ENCODE results near the gene RPN2. TPM values are rescaled to one million over a fixed set of nuclear protein-coding genes. Genes with fewer than 3 reads are reported as not detected.
A peak's percentile ranks its signal among the peaks of the same experiment; 100 is the strongest.

RPN2 gene
- total RNA-seq, 1 experiment from 2014 or later = 220 TPM

- RAD21 ChIA-PET (ENCODE audit: low non-redundant PET in 1 of 2, low total read pairs in 2 of 2, uncharacterized antibody in 2 of 2, unreplicated experiment in 2 of 2) = no interaction called here
- peaks cover 6 to 7% of the 10 kb centered on the region in 2 experiments; a peak in 3 of 4 replicates for H3K4me1 ChIP-seq (ENCODE audit: control insufficient read depth in 1 of 2, insufficient read depth in 2 of 2, low read length in 2 of 2)
- DNase-seq (ENCODE audit: low read depth, low spot score) (peak; percentile 35), ATAC-seq (peak; percentile 85)
- no peak overlapping the region for H3K9ac ChIP-seq (ENCODE audit: low read length)
- no peaks in the 10 kb centered on the region for H4K20me1 ChIP-seq (ENCODE audit: insufficient read depth)
- no peak overlapping the region for H2AFZ ChIP-seq (ENCODE audit: low read depth, low read length, poor library complexity, severe bottlenecking)
- POLR2A ChIA-PET = no interaction called here
- H3K36me3 ChIP-seq (ENCODE audit: control insufficient read depth in 1 of 2, insufficient read depth in 2 of 2, low read length in 2 of 2) = peaks cover 52 to 58% of the 10 kb centered on the region in 2 experiments
- H3K4me3 ChIP-seq (replicated peaks in 1 of 2; ENCODE audit: low read depth in 1 of 2, low read length in 2 of 2) = no peak overlapping the region
- H3K4me2 ChIP-seq (ENCODE audit: low read length) = peak overlapping the region; percentile 6; the same call in 1 of the 2 replicates
- CTCF ChIA-PET = interaction anchor here (2.4 kb wide), 1 partner anchor 10 kb away, joined by 7 read pairs; no protein-coding TSS in a partner anchor
- H3K79me2 ChIP-seq (ENCODE audit: insufficient read depth, low read length) = peaks cover 74% of the 10 kb centered on the region
- no peaks in the 10 kb centered on the region for H3K9me3 ChIP-seq (ENCODE audit: control insufficient read depth in 1 of 2, insufficient read depth in 1 of 2, low read depth in 1 of 2, low read length in 2 of 2)
- no peaks in the 10 kb centered on the region for H3K9me2 ChIP-seq (ENCODE audit: insufficient read depth)
- intact Hi-C loops (cut with micrococcal nuclease) = loop anchor here (1.0 kb wide), 1 partner anchor 332 kb away; no protein-coding TSS in a partner anchor
- H3K27me3 ChIP-seq (ENCODE audit: insufficient read depth, low read length) = no peaks in the 10 kb centered on the region
- H3K27ac ChIP-seq (ENCODE audit: low read depth, low read length) = no peak overlapping the region; the same call in 1 of the 2 replicates
- BruUV-seq (replicated peaks) = no TSS peak
- TF ChIP-seq SIN3A (IDR thresholded peaks at IDR 0.05; ENCODE audit: low read depth) (no peak), EZH2phosphoT487 (IDR thresholded peaks at IDR 0.05; ENCODE audit: borderline replicate concordance) (no peak), ATF3 (IDR thresholded peaks at IDR 0.05) (no peak), FOSL1 (IDR thresholded peaks at IDR 0.05; ENCODE audit: low read depth) (peak; percentile 59), CTCF (IDR thresholded peaks at IDR 0.05 in 2 of 3, conservative IDR thresholded peaks at IDR 0.05 in 1 of 3; ENCODE audit: borderline replicate concordance in 1 of 3, insufficient read depth in 1 of 3, low read depth in 2 of 3, low read length in 2 of 3) (peak; percentile 49 to 84 (median 78); a peak in 5 of 6 replicates), YY1 (IDR thresholded peaks at IDR 0.05; ENCODE audit: extremely low read depth, insufficient replicate concordance, low read depth, low read length) (no peak), CBX3 (IDR thresholded peaks at IDR 0.05; ENCODE audit: low read depth) (no peak), ZNF274 (IDR thresholded peaks at IDR 0.05; ENCODE audit: low read depth, low read length) (no peak), POLR2AphosphoS5 (IDR thresholded peaks at IDR 0.05; ENCODE audit: low read depth, low read length) (no peak), JUND (IDR thresholded peaks at IDR 0.05) (no peak; the same call in 1 of the 2 replicates), ZBTB33 (IDR thresholded peaks at IDR 0.05; ENCODE audit: extremely low read depth, insufficient replicate concordance, low read length) (no peak), EZH2 (IDR thresholded peaks at IDR 0.05) (no peak), SP1 (IDR thresholded peaks at IDR 0.05; ENCODE audit: low read depth) (no peak), ELF1 (IDR thresholded peaks at IDR 0.05; ENCODE audit: borderline replicate concordance, low read depth) (peak; percentile 21), EGR1 (IDR thresholded peaks at IDR 0.05; ENCODE audit: low read depth) (no peak), RAD21 (IDR thresholded peaks at IDR 0.05; ENCODE audit: low read depth) (peak; percentile 42), TCF7L2 (IDR thresholded peaks at IDR 0.05; ENCODE audit: borderline replicate concordance, extremely low read depth, insufficient read depth, insufficient read length) (no peak), ZFX (IDR thresholded peaks at IDR 0.05) (no peak)
- TF ChIP-seq, protein P1, sequence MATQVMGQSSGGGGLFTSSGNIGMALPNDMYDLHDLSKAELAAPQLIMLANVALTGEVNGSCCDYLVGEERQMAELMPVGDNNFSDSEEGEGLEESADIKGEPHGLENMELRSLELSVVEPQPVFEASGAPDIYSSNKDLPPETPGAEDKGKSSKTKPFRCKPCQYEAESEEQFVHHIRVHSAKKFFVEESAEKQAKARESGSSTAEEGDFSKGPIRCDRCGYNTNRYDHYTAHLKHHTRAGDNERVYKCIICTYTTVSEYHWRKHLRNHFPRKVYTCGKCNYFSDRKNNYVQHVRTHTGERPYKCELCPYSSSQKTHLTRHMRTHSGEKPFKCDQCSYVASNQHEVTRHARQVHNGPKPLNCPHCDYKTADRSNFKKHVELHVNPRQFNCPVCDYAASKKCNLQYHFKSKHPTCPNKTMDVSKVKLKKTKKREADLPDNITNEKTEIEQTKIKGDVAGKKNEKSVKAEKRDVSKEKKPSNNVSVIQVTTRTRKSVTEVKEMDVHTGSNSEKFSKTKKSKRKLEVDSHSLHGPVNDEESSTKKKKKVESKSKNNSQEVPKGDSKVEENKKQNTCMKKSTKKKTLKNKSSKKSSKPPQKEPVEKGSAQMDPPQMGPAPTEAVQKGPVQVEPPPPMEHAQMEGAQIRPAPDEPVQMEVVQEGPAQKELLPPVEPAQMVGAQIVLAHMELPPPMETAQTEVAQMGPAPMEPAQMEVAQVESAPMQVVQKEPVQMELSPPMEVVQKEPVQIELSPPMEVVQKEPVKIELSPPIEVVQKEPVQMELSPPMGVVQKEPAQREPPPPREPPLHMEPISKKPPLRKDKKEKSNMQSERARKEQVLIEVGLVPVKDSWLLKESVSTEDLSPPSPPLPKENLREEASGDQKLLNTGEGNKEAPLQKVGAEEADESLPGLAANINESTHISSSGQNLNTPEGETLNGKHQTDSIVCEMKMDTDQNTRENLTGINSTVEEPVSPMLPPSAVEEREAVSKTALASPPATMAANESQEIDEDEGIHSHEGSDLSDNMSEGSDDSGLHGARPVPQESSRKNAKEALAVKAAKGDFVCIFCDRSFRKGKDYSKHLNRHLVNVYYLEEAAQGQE (IDR thresholded peaks at IDR 0.05; ENCODE audit: low read depth) = no peak
Measured at GRCh38 chr20:37202267-37202943, 23.3 kb downstream of the RPN2 start.

Data from HCT116 (cell line).